D721Med (cell line): ENCODE data around the gene AADAT.

Experiments
- DNase-seq: peaks from one replicate; pipeline ENCODE4 v3.0.0; 2011; ENCODE audit warnings: low spot score; ENCODE audit not compliant: insufficient read length
- FAIRE-seq: peaks from 2 replicates; lab custom pipeline; 2011; peaks lifted over from hg19 to GRCh38; lab: Jason Lieb, UNC
- TF ChIP-seq, protein P1 (sequence below): IDR thresholded peaks from 2 replicates; pipeline ENCODE4 v1.5.1; 2012; ENCODE audit warnings: mild to moderate bottlenecking, control low read depth; ENCODE audit not compliant: insufficient read depth; ENCODE audit errors: missing control alignments

The AADAT gene

DNA sequence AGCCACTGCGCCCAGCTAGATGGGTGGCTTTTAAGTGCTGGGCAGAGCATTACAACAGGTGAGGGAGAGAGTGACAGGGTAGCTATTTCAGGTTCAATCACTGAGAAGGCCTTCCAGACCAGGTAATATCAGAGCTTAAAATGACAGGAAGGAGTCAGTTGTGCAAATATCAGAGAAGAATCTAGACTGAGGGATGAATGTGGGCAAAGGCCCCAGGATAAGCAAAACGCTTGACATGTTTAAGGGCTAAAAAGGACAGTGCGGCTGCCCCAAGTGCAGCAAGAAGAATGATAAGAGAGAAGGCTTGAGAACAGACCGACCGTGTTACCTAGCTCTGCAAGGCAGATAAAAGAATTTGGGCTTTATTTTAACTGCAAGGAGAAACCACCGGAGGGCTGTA, 18.6 kb downstream of the AADAT start:
- no peak for FAIRE-seq
- TF ChIP-seq, protein P1, sequence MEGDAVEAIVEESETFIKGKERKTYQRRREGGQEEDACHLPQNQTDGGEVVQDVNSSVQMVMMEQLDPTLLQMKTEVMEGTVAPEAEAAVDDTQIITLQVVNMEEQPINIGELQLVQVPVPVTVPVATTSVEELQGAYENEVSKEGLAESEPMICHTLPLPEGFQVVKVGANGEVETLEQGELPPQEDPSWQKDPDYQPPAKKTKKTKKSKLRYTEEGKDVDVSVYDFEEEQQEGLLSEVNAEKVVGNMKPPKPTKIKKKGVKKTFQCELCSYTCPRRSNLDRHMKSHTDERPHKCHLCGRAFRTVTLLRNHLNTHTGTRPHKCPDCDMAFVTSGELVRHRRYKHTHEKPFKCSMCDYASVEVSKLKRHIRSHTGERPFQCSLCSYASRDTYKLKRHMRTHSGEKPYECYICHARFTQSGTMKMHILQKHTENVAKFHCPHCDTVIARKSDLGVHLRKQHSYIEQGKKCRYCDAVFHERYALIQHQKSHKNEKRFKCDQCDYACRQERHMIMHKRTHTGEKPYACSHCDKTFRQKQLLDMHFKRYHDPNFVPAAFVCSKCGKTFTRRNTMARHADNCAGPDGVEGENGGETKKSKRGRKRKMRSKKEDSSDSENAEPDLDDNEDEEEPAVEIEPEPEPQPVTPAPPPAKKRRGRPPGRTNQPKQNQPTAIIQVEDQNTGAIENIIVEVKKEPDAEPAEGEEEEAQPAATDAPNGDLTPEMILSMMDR, result no peak

DNA sequence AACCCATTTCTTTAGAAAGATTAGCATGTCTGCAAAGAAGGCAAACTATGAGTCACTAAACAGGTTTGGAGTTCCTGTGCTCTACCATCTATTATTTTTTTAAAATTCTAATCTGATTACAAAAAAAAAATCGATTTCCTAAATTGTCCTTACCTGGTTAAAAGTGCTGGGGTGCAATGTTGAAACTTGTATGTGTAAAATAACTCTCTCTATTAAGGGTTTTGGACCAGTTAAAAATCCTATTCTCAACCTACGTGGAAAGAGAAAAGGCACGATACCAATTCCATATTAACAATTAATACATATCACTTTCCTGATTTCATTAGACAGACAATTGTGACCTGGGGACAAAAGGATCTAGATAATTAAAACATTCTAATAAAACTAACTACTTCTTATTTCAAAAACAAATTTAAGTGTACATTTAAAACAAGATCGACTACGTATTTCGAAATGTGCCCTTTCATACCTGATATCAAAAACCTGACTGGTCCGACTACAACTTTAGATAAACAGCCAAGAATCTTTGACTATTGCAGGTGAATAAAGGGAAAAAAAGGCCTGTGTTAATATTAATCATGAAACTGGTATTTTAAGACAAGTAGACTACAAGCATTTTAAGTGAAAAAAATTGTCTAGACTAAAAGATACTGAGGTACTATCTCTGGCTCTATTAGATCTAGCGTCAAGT, 21.2 kb downstream of the AADAT start:
- TF ChIP-seq, protein P1, result no peak
- DNase-seq (no peak), FAIRE-seq (no peak)

More for the DNA sequence above, 18.6 kb downstream of the AADAT start:
- no peak for DNase-seq

DNA sequence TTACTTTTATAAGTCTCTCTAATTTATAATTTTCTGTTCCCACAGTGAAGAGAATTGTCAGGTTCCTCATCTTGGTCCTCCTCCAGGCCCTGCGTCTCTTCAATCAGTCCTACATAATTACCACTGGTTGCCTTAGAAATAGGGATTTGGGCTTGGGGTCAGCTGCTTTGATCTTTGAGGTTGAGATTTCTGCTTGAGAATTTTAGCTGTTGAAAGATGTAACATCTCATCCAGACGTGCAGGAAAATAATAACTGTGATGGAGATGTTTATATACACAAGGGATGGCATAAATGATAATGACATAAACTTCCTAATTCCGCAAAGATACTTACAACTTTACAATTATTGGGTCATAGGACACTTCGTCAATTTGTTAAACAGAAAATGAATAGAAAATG, 30.3 kb downstream of the AADAT start:
- TF ChIP-seq, protein P1, result no peak
- FAIRE-seq, result no peak
- DNase-seq, result no peak

DNA sequence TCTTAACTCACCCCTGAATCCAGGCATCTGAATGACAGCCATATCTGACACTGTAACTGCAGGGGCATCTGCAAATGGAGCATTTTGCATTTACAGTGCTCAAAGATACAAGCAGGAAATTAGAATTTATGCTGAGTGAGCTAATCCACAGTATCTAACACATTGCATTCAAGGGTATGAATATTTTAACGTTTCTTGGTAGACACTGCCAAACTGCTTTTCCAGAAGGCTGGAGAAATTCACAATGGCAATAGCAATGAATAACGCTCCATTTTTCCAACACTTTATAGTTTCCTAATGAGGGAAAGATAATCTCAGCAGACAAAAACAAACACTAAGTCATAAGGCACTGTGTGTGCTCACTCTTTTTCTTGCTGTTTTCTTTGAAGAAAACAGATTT, 30.9 kb downstream of the AADAT start:
- DNase-seq (no peak), FAIRE-seq (no peak)
- TF ChIP-seq, protein P1, result no peak

DNA sequence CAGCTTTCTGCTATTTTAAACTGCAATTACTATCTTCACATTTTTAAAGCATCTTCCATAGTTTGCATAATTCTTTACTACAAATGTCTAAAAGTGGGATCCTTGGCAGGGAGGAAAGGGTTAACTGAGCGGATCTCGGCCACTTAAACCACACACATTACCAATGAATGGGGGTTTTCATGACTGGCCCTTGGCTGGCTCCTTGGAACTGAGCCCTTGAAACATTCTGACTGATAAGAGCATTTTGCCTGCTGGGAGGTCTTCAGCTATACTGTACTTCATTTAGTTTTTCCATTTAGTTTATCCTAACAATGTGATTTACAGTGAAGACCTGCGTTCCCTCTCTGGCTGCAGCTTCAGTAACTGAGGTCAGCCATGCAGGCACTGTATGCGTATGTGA, 31.9 kb downstream of the AADAT start:
- TF ChIP-seq, protein P1, result no peak
- FAIRE-seq, result no peak
- DNase-seq, result no peak

DNA sequence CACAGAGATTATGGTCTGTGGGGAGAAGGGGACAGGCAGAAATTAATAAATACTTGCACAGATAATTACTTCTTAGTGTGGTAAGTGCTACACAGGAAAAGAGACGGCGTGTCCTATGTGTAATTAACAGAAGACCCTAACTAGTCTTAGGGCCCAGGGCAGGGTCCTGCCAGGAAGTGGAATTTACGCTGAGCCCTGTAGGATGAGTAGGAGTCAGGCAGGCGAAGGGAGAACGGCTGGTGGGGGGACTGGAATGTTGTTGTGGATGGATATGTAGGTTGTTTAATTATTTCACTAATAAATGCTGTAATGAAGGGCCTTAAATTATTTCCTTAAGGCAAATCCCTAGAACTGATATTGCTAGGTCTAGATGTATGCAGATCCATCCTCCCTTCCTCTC, 36.8 kb downstream of the AADAT start:
- FAIRE-seq (no peak), DNase-seq (no peak)
- TF ChIP-seq, protein P1, result no peak

DNA sequence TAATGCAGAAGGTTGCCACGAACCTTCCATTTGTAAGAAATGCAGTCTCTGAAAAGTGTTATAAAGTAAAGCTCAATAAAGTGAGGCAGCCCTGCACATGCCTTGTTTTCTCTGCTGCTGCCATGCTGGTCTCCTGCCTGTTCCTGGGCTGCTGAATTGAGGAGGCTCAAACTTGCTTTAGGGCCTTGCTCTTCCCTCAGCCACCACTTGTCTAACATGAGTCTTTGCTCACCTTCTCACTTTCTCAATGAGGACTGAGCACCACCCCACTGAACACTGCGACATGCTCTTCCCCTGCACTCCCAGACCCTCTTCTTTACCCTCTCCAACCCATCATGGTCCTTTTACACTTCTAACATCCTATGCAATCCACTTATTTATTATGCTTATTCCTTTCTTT, 38.4 kb downstream of the AADAT start:
- FAIRE-seq, result no peak

More for the DNA sequence above, 38.4 kb downstream of the AADAT start:
- no peak for DNase-seq
- TF ChIP-seq, protein P1, result no peak
